GM15510 (cell line): ENCODE measurements around the gene EVL.

Experiments used
- POLR2A ChIP-seq: IDR thresholded peaks from 3 replicates; pipeline ENCODE4 v1.6.1; 2011; ENCODE audit warnings: borderline replicate concordance; ENCODE audit not compliant: insufficient read length; ENCODE audit errors: extremely low read depth

Gene EVL

GRCh38 chr14:100144645-100144995 lies 79.4 kb downstream of the EVL start:
- TF ChIP-seq POLR2A = no peak

GRCh38 chr14:100144996-100145646 lies 79.9 kb downstream of the EVL start:
- TF ChIP-seq POLR2A = no peak

- TF ChIP-seq POLR2A = no peak
Observed at GRCh38 chr14:100145682-100146464, 80.7 kb downstream of the EVL start.

- peak; percentile 18 for TF ChIP-seq POLR2A
Observed at GRCh38 chr14:100146531-100147091, 81.4 kb downstream of the EVL start.

DNA sequence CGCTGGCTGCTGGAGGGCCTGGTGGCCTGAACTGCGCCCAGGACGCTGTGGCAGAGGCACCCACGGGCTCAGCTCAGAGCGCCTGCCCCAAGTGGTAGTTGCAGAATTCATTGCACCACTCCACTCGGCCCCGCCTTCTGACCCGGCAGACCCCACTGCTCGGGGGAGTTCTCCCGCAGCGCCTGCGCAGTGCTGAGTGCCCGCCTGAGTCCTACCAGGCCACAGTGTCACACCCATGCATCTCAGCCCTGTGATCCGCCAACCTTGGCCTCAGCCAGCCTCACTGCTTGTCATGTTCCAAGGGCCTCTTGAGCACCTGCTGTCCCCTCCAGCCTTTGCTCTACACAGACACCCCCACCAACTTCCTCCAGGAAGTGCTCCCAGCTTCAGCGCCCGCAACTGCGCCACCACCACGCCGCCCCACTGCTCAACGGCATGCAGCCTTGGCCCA lies 82.0 kb downstream of the EVL start:
- TF ChIP-seq POLR2A = peak; percentile 3

DNA sequence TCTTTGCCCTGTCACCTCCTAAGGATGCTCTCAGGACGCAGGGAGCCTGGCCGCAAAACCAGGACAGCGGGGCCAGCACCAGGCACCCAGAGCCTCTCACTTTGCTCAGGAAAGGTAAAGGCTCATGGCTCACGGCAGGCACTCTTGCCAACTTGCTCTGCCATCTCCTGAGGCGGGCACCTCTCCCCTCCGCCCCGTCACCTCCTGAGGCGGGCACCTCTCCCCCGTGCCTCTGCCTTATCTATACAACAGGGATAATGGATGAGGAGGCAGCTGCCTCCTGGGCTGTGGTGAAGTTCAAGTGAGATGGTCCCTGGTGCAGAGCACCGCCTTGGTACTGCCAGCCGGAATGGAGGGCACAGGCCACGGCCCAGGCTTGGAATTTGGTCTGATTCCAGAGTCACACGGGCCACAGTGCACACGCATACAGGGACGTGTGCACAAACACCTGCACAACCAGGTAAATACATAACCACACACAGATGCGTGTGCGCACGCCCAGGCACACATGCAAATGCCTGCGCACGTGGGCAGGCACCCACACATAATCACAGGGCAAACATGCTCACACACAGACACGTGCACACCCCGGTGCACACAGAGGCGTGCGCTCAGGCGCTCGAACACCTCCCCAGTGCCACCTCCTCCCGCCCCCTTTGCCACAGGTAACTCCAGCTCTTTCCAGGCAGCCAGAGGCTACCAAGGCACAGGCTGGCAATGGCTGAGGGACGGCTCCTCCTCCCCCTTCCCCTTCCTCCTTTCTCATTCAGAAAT lies 82.7 kb downstream of the EVL start:
- no peak for TF ChIP-seq POLR2A

GRCh38 chr14:100148837-100149731 lies 83.9 kb downstream of the EVL start:
- TF ChIP-seq POLR2A = no peak

- TF ChIP-seq POLR2A = no peak
Observed at GRCh38 chr14:100149851-100150611, 84.8 kb downstream of the EVL start.

GRCh38 chr14:100150932-100151587 lies 85.8 kb downstream of the EVL start:
- TF ChIP-seq POLR2A = no peak

- TF ChIP-seq POLR2A = no peak
Observed at GRCh38 chr14:100152091-100152490, 86.9 kb downstream of the EVL start.

- no peak for TF ChIP-seq POLR2A
Observed at GRCh38 chr14:100153560-100153959, 88.3 kb downstream of the EVL start.

DNA sequence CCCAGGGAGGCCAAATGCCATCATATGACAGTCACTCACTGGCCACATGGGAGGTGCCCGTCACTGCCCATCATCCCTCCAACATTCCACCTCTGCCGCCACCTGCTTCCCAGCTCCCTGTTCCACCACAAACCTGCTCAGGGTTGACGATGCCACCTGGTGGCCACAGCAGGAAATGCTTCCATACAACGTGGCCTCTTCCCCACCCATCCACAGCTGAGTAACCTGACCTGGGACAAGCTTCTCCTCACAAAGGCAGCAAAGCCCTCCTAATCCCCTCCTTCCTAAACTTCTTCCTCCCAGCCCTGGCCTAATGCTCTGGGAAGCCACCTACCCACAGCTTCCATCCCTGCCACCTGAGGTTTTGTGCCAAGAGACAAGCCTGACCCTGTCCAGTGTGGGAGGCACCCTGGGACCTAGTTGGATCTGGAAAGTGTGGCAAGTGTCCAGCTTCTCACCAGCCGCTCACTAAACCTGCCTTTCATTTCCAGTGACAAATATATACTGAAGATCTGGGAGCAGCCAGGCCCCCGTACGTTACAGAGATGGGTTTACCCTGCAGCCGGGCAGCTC lies 89.9 kb downstream of the EVL start:
- TF ChIP-seq POLR2A = no peak
